GM13977 (cell line): ENCODE results near the gene GOLGA6A.

Experiments
- DNase-seq: peaks from one replicate; pipeline ENCODE4 v3.0.0; 2012; ENCODE audit warnings: low spot score
- CTCF ChIP-seq: IDR thresholded peaks from 2 replicates; pipeline ENCODE4 v1.5.1; 2012; ENCODE audit warnings: mild to moderate bottlenecking, control low read depth; ENCODE audit not compliant: insufficient read depth; ENCODE audit errors: extremely low read depth, missing control alignments
- in situ Hi-C: fragments of 300-500 bp; cut with MboI; formaldehyde crosslinking; loops from one replicate; pipeline ENCODE4 v1.12.0; 2022; ENCODE audit warnings: low sequenced_read_pairs, low pct_unique_long_range_greater_than_20kb, mixed read lengths, inconsistent platforms; ENCODE audit not compliant: unreplicated experiment

GOLGA6A gene

GRCh38 chr15:74123131-74123429, 40.7 kb upstream of the GOLGA6A start:
- peak; percentile 7 for TF ChIP-seq CTCF
- DNase-seq = no peak
- in situ Hi-C loops = no loop called here

- TF ChIP-seq CTCF = no peak
- peak; percentile 37 for DNase-seq
- in situ Hi-C loops = no loop called here
Measured at GRCh38 chr15:74122403-74123130, 40.2 kb upstream of the GOLGA6A start.

- DNase-seq = no peak
- TF ChIP-seq CTCF = no peak
- in situ Hi-C loops = no loop called here
Measured at GRCh38 chr15:74121858-74122257, 39.5 kb upstream of the GOLGA6A start.

GRCh38 chr15:74121039-74121438, 38.7 kb upstream of the GOLGA6A start:
- in situ Hi-C loops = no loop called here
- no peak for TF ChIP-seq CTCF
- DNase-seq = no peak

- no peak for DNase-seq
- in situ Hi-C loops = no loop called here
- no peak for TF ChIP-seq CTCF
Measured at GRCh38 chr15:74120426-74120825, 38.1 kb upstream of the GOLGA6A start.

- in situ Hi-C loops = no loop called here
- no peak for TF ChIP-seq CTCF
- no peak for DNase-seq
Measured at GRCh38 chr15:74109713-74110112, 27.4 kb upstream of the GOLGA6A start.
